H1 (cell line): ENCODE measurements around the gene MX1. TPM values are rescaled to one million over a fixed set of nuclear protein-coding genes. Genes with fewer than 3 reads are reported as not detected.

ENCODE experiments used
- BCL11A ChIP-seq, 2 experiments: IDR thresholded peaks; one replicate each; pipeline ENCODE4 v1.6.1; 2011; ENCODE audit warnings: low read depth in 2 of 2, low read length in 2 of 2, mild to moderate bottlenecking in 2 of 2
- CHD2 ChIP-seq: IDR thresholded peaks from 2 replicates; pipeline ENCODE4 v1.6.1; 2012; ENCODE audit warnings: low read length, improper control_type of control experiment
- CHD7 ChIP-seq: fragments of 300-600 bp; sonication (generic); IDR thresholded peaks from 2 replicates; pipeline ENCODE4 v1.7.1; 2012; ENCODE audit warnings: low read length, moderate library complexity, mild to moderate bottlenecking, inconsistent platforms; ENCODE audit not compliant: insufficient replicate concordance
- EZH2 ChIP-seq: fragments of 200-600 bp; sonication (generic); IDR thresholded peaks from 2 replicates; pipeline ENCODE4 v1.7.1; 2012; ENCODE audit warnings: low read depth, mild to moderate bottlenecking, moderate library complexity, low read length, inconsistent platforms; ENCODE audit not compliant: severe bottlenecking
- HDAC2 ChIP-seq, 2 experiments: fragments of 300-600 bp in 1 of 2; sonication (generic) in 1 of 2; IDR thresholded peaks; 2 replicates each; pipeline ENCODE4 v1.6.1; 2011 to 2012; ENCODE audit warnings: low read depth in 2 of 2, low read length in 2 of 2, mild to moderate bottlenecking in 2 of 2, moderate library complexity in 2 of 2, borderline replicate concordance in 1 of 2, inconsistent platforms in 1 of 2
- KDM5A ChIP-seq: fragments of 200-600 bp; IDR thresholded peaks from 2 replicates; pipeline ENCODE4 v1.7.1; 2012; ENCODE audit warnings: mild to moderate bottlenecking, low read length, inconsistent platforms, mixed read lengths
- POU5F1 ChIP-seq: IDR thresholded peaks from 2 replicates; pipeline ENCODE4 v1.6.1; 2011; ENCODE audit warnings: low read depth, mild to moderate bottlenecking, low read length, moderate library complexity
- TAF1 ChIP-seq: IDR thresholded peaks from 2 replicates; pipeline ENCODE4 v1.6.1; 2011; ENCODE audit warnings: mild to moderate bottlenecking, low read depth, low read length
- polyA plus RNA-seq, 7 experiments: library from polyadenylated mRNA; depleted of rRNA in 3 of 7; stranded (reverse) in 5 of 7; unstranded in 2 of 7; fragments of >200 nt in 5 of 7; fragments of 200-250 nt in 2 of 7; gene quantifications; 1 replicate in 5 of 7; 2 replicates in 1 of 7; 4 replicates in 1 of 7; pipeline versions ENCODE4 v1.2.1 to v1.2.3, GENCODE V29; 2011 to 2013; ENCODE audit warnings: missing spikeins in 2 of 7, mixed read lengths in 2 of 7
- total RNA-seq: library from RNA; stranded (reverse); fragmentation: NEBNext Ultra II Directional; extraction: Animal tissue kit (Norgen Biotek cat#: 25700); gene quantifications from 2 replicates; pipeline ENCODE4 v1.2.1, GENCODE V29; 2021

MX1 gene
- total and polyA plus RNA-seq, 2 of the 8 experiments (the other 6 are each of a cell fraction or from before 2014, with no cell fraction given): 3.8 to 5.7 TPM

- no peak for TF ChIP-seq CHD7
- no peak for TF ChIP-seq HDAC2 (IDR thresholded peaks at IDR 0.05; ENCODE audit: borderline replicate concordance in 1 of 2, low read depth in 2 of 2, low read length in 2 of 2)
- TF ChIP-seq EZH2: no peak
- no peak for TF ChIP-seq POU5F1
- no peak for TF ChIP-seq CHD2
- TF ChIP-seq BCL11A (IDR thresholded peaks at IDR 0.05; ENCODE audit: low read depth in 2 of 2, low read length in 2 of 2): no peak
- no peak for TF ChIP-seq TAF1
- no peak for TF ChIP-seq KDM5A
- TF ChIP-seq, all 59 proteins: peak for 8
These were observed 81.7 kb downstream of the MX1 start, which contains the start of gene TMPRSS2 (continued) for GRCh38 chr21:41507521-41508414.
